Measurements from ENCODE around the gene TMEM18.

Gene TMEM18

GRCh38 chr2:656676-657075, 20.5 kb downstream of the TMEM18 start:
- no peak for TF ChIP-seq SIN3A (IDR thresholded peaks at IDR 0.05; ENCODE audit: borderline replicate concordance, insufficient read depth, low read length)
- no peak for TF ChIP-seq FOXP2 (optimal IDR thresholded peaks at IDR 0.05; ENCODE audit: borderline replicate concordance, extremely low read depth, extremely low read length, insufficient read depth)
- TF ChIP-seq REST (IDR thresholded peaks at IDR 0.05; ENCODE audit: insufficient read depth in 1 of 2, low read depth in 2 of 2, low read length in 2 of 2), result no peak
- TF ChIP-seq POLR2AphosphoS5 (IDR thresholded peaks at IDR 0.05; ENCODE audit: low read depth, low read length), result no peak
- TF ChIP-seq TAF1 (IDR thresholded peaks at IDR 0.05; ENCODE audit: borderline replicate concordance, insufficient read depth, low read length), result no peak

GRCh38 chr2:655626-656025, 21.6 kb downstream of the TMEM18 start:
- no peak for TF ChIP-seq SIN3A (IDR thresholded peaks at IDR 0.05; ENCODE audit: borderline replicate concordance, insufficient read depth, low read length)
- no peak for TF ChIP-seq REST (IDR thresholded peaks at IDR 0.05; ENCODE audit: insufficient read depth in 1 of 2, low read depth in 2 of 2, low read length in 2 of 2)

- TF ChIP-seq FOXP2 (optimal IDR thresholded peaks at IDR 0.05; ENCODE audit: borderline replicate concordance, extremely low read depth, extremely low read length, insufficient read depth), result no peak
- no peak for TF ChIP-seq REST (IDR thresholded peaks at IDR 0.05; ENCODE audit: insufficient read depth in 1 of 2, low read depth in 2 of 2, low read length in 2 of 2)
- no peak for TF ChIP-seq POLR2AphosphoS5 (IDR thresholded peaks at IDR 0.05; ENCODE audit: low read depth, low read length)
- no peak for TF ChIP-seq SIN3A (IDR thresholded peaks at IDR 0.05; ENCODE audit: borderline replicate concordance, insufficient read depth, low read length)
- TF ChIP-seq TAF1 (IDR thresholded peaks at IDR 0.05; ENCODE audit: borderline replicate concordance, insufficient read depth, low read length), result no peak
Observed at GRCh38 chr2:654896-655295, 22.3 kb downstream of the TMEM18 start.

GRCh38 chr2:653645-654425, 23.4 kb downstream of the TMEM18 start:
- no peak for TF ChIP-seq POLR2AphosphoS5 (IDR thresholded peaks at IDR 0.05; ENCODE audit: low read depth, low read length)
- no peak for TF ChIP-seq TAF1 (IDR thresholded peaks at IDR 0.05; ENCODE audit: borderline replicate concordance, insufficient read depth, low read length)
- no peak for TF ChIP-seq FOXP2 (optimal IDR thresholded peaks at IDR 0.05; ENCODE audit: borderline replicate concordance, extremely low read depth, extremely low read length, insufficient read depth)
- no peak for TF ChIP-seq SIN3A (IDR thresholded peaks at IDR 0.05; ENCODE audit: borderline replicate concordance, insufficient read depth, low read length)
- TF ChIP-seq REST (IDR thresholded peaks at IDR 0.05; ENCODE audit: insufficient read depth in 1 of 2, low read depth in 2 of 2, low read length in 2 of 2), result no peak

All from PFSK-1 (cell line).